ENCODE data around the gene CLDN11. TPM values are rescaled to one million over a fixed set of nuclear protein-coding genes. Genes with fewer than 3 reads are reported as not detected.

CLDN11 gene
- polyA plus RNA-seq, 3 donors: 168 to 205 (median 171) TPM

DNA sequence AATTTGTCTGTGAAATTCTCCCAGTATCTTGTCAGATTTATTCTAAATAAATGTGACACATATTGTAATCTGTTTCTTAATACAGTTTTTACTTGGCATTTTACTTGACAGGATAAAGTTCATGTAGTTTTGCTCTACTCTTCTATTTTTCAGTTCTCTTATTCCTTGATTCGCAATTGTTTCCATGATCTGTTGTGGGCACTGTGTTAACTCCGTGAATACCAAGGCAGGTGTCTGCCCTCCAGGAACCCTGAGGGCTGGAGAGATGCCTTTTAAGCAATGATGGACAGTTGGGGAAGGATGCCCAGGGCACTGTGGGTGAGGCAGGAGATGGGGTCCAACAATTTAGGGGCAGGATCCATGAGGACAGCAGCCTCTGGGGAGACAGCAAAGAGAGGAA is 3.1 kb downstream of the CLDN11 start:
- DNase-seq: no peak

GRCh38 chr3:170423001-170423615 is 4.4 kb downstream of the CLDN11 start:
- DNase-seq: no peak

GRCh38 chr3:170424879-170425278 is 6.2 kb downstream of the CLDN11 start:
- no peak for DNase-seq

GRCh38 chr3:170425491-170426239 is 7.0 kb downstream of the CLDN11 start:
- no peak for DNase-seq

DNA sequence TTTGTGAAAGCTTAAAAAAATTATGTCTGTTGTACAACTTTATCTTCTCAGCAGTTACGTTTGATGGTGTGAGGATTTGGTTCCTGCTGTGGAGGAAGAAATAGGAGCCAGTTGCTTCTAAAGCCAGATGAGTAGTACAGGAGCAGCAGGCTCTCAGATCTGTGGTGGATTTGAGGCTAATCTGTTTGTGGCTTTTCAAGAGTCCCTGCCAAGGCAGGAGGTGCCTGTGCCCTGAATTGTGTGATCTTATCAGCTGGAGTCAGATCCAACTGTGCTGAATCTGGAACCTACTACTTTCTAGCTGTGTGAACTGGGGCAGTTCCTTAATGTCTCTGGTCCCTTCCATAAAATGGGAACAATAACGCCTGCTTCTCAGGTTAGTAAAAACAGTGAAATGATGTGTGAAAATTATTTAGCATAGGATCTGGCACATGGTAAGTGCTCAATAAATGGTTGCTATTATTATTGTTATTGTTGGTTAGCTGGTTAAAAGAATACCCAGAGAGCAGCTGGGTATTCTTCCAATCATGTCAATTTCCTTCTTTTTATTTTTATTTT is 7.7 kb downstream of the CLDN11 start:
- no peak for DNase-seq

- no peak for DNase-seq
These were observed 9.4 kb downstream of the CLDN11 start for GRCh38 chr3:170428095-170428494.

GRCh38 chr3:170429050-170429449 is 10.4 kb downstream of the CLDN11 start:
- no peak for DNase-seq

- DNase-seq: no peak
These were observed 12.4 kb downstream of the CLDN11 start for GRCh38 chr3:170431054-170431453.

DNA sequence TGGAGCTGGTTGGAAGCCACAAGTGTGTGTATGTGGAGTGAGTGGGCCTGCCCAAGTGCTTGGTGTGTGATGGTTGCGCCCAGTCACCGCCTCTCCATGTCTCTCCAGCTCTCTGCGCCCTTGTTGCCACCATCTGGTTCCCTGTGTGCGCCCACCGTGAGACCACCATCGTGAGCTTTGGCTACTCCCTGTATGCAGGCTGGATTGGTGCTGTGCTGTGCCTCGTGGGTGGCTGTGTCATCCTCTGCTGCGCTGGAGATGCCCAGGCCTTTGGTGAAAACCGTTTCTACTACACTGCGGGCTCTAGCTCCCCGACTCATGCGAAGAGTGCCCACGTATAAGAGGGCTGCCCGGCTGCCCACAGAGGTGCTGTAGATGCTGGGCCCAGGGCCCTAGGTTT is 13.7 kb downstream of the CLDN11 start:
- no peak for DNase-seq

DNA sequence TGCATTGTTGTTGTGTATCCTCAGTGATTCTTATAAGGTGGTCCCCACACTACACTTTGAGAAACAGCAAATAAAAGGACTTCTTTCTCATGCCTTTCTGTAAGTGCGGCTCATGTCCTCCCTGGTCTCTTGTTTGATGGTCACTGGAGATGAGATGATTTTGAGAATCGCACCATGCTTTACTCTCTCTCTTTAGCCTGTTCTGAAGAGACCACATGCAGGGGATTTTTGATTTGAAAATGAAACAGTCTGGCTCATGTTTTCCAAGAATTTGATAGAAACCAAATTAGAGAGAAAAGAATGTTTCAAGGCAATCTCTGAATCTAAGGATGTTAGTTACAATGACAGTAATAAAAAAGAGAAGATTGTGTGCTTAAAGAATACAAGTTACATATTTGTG is 18.0 kb downstream of the CLDN11 start:
- DNase-seq: no peak

DNA sequence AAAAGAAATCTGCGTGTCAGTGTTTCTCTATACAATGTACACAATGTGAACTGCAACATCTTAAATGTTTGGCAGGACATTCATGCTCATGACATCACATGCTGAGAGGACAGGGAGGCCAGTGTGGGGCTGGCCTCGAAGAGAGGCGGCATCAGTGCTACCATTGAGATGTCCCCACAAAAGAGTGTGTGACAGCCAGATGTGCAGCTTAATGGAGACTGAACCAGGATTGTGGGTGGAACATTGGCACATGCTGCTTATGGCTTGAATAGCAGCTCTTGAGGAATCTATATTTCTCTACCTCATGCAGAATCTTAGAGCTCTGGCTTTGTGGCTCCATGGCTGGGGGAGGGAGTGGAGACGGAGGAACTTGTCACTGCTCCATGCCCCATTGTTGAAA is 18.5 kb downstream of the CLDN11 start:
- no peak for DNase-seq

DNA sequence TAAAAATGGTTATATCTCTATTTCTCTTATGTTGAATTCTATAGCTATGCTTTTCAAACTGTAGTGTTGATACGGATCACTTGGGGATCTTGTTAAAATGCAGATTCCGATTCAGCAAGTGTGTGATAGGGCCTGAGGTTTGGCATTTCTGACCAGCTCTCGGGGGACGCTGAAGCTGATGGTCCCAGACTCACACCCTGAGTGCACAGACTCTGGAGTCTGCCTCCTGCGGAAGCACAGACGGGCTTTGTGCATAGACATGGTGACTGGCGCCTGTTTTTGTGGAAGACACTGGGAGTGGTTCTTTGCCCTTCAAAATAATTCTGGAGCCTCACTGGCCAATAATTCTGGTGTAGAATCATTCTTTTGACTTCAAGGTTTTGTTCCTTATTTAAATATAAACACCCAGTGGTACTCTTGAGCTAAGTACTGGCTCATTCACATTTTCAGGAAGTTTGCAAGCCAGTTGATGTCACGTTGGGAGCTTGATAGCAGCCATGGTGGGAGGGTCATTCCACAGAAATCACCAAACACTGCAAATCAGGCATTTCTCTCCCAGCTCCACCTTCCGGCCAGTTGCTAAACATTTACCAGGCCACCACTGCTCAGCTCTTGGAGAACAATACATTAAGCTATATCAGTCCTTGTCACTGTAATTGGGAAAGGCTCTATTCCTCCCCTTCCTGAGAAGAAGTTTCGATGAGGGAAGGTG is 19.2 kb downstream of the CLDN11 start:
- no peak for DNase-seq

- DNase-seq: no peak
These were observed 20.2 kb downstream of the CLDN11 start for GRCh38 chr3:170438836-170439235.

- no peak for DNase-seq
These were observed 21.7 kb downstream of the CLDN11 start for GRCh38 chr3:170440344-170440743.

- DNase-seq: no peak
These were observed 22.7 kb downstream of the CLDN11 start for GRCh38 chr3:170441412-170441811.

DNA sequence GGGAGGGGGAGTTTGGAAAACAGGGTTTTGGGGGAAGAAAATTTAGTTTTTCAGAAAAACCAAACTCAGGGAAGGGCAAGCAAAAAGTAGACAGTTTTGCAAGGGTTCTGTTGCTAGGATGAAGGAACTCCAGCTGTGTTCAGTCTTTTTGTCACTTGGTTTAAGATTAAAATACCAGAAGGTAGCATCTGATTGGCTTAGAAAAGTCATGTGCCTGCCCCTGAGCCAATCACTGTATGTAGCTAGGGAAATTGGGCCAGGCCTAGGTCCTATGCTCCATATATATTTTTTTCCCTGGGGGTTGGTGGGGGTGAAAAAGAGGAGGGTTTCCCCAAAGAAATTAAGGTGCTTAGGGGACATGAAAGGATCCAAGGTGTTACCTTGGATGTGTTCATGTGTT is 24.3 kb downstream of the CLDN11 start:
- no peak for DNase-seq

DNA sequence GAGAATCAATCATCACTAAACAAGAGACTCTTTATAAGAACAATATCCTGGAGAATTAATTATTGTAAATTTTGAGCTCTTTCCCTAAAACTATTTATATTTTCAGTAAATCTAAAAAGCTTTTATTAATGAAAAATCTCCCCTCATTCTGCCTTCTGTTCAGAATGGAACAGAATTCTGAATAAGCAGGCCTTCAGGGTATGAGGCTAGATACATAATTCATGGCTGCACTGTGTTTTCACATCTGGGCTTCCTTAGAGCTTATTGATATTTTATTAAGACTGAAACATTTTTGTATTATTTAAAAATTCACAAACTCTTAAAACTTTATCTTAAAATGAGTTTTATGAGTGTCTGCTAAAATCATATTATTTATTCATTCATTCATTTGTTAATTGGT is 24.8 kb downstream of the CLDN11 start:
- no peak for DNase-seq

DNA sequence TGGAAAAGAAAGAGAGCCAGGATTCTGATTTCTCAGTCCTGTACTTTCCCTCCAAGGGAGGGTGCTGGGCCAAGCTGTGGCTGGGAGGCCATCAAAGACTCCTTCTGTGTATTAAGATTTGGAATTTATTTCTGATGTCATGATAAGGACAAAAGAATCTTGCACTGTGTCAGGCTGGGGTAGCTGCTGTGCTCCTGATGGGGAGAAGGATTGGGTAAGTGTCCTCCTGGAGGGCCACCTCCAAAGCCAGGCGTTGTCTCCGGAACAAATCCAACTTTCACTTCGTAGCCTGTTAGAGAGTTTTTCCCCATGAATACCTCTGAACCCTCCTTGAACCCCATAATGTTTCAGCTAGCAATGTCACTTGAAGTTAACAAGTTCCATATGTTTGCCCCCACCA is 29.9 kb downstream of the CLDN11 start:
- no peak for DNase-seq

GRCh38 chr3:170450039-170450438 is 31.4 kb downstream of the CLDN11 start:
- DNase-seq: no peak

GRCh38 chr3:170454509-170454908 is 35.8 kb downstream of the CLDN11 start:
- no peak for DNase-seq

DNA sequence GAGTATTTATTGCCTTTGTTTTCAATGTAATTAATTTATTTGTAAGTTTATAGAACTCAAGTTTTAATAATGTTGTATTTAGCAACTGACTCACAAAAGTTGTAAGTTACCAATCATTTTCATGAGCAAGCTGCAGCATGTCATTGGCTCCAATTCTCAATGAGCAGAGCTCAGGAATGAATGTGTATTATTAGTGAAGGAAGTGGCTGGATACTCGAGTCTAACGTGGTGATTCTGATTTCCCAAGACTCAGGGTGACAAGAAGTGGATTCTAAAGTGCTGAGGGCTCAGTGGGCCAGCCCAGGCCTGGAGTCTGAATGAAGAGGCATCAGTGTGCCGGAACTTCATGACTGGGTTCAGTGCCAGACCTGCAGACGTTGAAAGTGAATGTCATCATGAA is 39.6 kb downstream of the CLDN11 start:
- no peak for DNase-seq

GRCh38 chr3:170463011-170463410 is 44.3 kb downstream of the CLDN11 start:
- DNase-seq: no peak

DNA sequence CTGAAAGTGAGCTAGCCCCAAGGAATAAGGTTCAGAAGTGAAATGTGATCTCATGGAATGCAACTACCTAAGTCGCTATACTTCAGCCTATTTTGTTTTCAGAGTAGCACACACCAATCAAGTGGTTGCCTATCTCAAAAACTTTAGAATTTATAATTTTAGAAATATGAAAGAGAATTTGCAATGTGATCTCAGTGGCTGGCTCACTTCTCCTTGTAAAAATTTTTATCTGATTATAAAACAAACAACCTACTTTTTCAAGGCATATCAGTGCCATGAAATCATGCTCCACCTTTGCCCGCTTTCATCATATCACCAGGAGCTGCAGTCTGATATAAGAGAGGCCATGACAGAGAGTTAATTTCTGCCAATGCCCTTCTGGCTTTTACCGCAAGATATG is 47.3 kb downstream of the CLDN11 start:
- no peak for DNase-seq

All from renal pelvis (tissue), 4 donors.